GM20000 (cell line): Measurements from ENCODE around the gene SUV39H2.

Experiments
- DNase-seq: peaks from one replicate; pipeline ENCODE4 v3.0.0; 2012; ENCODE audit warnings: low spot score
- TF ChIP-seq, protein P1 (sequence below): IDR thresholded peaks from 2 replicates; pipeline ENCODE4 v1.5.1; 2012; ENCODE audit warnings: mild to moderate bottlenecking, control low read depth; ENCODE audit errors: extremely low read depth, missing control alignments

Gene SUV39H2

DNA sequence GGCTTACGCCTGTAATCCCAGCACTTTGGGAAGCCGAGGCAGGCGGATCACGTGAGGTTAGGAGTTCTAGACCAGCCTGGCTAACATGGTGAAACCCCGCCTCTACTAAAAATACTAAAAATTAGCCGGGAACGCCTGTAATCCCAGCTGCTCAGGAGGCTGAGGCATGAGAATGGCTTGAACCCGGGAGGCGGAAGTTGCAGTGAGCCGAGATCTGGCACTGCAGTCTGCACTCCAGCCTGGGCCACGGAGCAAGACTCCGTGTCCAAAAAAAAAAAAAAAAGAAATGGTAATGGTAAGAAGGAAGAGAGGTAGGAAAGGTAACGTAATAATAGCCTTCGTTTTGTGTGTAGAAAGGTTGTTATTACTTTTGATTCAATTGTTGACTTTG lies 39.4 kb upstream of the SUV39H2 start:
- no peak for DNase-seq
- TF ChIP-seq, protein P1, sequence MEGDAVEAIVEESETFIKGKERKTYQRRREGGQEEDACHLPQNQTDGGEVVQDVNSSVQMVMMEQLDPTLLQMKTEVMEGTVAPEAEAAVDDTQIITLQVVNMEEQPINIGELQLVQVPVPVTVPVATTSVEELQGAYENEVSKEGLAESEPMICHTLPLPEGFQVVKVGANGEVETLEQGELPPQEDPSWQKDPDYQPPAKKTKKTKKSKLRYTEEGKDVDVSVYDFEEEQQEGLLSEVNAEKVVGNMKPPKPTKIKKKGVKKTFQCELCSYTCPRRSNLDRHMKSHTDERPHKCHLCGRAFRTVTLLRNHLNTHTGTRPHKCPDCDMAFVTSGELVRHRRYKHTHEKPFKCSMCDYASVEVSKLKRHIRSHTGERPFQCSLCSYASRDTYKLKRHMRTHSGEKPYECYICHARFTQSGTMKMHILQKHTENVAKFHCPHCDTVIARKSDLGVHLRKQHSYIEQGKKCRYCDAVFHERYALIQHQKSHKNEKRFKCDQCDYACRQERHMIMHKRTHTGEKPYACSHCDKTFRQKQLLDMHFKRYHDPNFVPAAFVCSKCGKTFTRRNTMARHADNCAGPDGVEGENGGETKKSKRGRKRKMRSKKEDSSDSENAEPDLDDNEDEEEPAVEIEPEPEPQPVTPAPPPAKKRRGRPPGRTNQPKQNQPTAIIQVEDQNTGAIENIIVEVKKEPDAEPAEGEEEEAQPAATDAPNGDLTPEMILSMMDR, result no peak

DNA sequence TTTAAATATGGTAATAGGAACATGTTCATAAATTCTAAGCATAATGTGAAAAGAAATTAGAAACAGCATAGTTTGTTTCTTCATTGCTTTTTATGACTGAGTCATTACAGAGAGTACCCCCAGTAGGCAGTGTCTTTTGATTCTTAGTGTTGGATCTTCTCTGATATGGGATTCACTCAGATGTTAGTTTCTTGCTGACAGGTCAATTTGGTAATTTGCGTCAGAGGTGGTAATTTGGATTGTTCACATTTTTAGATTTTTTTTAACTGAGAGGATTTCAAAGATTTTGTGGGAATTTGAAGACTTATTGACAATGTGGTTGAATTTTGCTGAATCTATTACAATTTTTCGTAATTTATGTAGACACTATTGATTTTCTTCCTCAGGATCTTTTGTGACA lies 38.5 kb upstream of the SUV39H2 start:
- TF ChIP-seq, protein P1, result no peak
- no peak for DNase-seq

DNA sequence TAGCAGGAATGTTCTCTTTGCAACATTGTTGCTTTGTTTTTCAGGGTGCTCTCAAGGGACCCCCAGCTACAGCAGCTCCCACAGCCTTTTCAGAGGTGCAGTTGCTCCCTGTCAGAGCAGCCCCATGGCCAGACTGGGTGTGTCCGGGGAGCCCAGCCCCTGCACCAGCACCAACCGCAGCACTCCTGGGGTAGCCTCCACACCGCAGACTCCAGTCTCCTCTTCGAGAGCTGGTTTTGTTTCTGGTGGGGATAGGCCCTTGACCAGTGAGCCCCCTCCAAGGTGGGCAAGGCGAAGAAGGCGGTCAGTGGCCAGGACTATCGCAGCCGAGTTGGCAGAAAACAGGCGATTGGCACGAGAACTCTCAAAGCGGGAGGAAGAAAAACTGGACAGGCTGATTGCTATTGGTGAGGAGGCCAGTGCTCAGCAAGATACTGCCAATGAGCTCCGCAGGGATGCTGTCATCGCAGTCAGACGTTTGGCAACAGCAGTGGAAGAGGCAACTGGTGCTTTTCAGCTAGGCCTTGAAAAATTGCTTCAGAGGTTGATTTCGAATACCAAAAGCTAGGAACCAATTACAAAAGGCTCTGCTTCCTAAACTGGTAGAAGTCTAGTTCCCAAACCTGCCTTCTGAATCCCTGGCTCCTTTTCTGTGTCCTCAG lies 35.2 kb upstream of the SUV39H2 start:
- no peak for DNase-seq
- TF ChIP-seq, protein P1, result no peak

DNA sequence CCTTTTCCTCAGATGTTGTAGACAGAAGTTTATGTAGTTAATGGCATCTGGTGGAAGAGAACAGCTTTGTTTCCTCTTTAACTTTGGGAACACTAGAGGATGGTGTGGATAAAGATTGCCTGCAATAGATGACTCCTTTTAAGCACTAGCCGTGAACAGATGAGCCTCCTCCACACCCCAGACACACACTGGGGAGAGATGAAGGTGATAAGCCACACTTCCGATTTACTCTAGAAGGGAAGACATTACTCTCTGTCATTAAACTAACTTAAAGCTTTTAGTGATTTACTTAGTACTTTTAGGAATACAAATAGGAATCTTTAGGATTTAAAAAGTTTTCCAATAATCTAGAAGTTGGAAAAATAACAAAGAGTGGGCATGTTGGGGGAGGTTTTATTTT lies 33.7 kb upstream of the SUV39H2 start:
- TF ChIP-seq, protein P1, result no peak
- DNase-seq, result no peak

DNA sequence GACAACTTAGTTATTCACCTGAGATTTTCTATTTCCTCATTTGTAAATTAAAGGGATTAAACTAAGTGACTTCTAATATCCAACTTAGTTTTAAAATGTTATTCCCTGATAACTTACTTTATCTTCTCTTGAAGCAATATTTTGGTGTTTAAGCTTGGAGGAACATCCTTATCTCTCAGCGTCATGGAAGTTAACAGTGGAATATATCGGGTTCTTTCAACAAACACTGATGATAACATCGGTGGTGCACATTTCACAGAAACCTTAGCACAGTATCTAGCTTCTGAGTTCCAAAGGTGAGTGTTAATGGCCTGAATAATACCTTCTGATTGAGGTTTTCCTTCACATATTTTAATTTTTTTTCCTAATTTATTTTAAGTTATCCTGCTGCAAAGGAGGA lies 26.4 kb upstream of the SUV39H2 start:
- TF ChIP-seq, protein P1, result no peak
- no peak for DNase-seq

DNA sequence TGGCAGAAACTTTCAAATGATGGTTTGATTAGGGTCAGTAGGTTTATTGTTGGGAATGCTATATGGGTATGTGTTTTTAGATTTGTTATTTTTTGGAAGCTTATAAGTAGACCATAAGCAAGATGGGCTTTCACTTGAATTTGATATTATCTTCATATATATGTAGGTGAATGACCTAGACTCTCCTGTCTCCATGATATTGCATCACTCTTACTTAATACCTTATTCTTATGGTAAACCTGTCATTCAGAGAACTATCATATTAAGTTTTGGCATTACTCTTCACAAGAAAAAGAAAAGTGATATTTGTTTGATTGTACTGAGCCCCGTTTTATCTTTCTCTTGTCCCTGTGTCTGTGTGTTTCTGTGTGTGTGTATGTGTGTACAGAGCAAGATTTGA lies 23.2 kb upstream of the SUV39H2 start:
- TF ChIP-seq, protein P1, result no peak
- DNase-seq, result no peak

DNA sequence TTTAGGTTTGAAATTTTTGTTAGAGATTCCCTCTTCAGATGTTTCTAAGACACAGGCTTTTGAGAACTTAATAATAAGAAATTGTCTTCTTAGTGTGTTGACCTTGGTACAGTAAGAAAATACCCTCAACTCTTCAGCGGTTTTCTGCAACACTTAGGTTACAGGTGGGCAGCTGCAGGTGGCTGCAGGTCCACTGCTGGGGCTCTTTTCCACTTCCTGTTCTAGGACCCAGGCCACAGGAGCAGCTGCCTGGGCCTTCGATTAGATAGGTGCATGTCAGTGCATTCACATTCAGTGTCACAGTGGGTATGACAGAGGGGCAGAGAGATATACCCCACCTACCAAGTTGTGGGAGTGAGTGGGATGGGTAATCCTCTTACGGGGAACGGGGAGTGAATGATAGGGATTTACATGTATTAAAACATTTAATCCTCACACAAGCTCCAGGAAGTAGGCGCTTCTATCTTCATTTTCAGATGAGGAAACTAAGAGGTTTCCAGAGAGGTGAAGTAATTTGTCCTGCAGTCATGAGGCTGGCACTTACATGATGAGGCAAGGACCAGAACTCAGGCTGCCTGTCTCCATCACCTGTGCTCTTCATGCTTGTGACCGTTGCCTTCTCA lies 20.2 kb upstream of the SUV39H2 start:
- TF ChIP-seq, protein P1, result no peak
- no peak for DNase-seq
